Activated CD4-positive, alpha-beta T cell treated with anti-CD3 and anti-CD28 coated beads, Interleukin-2, amount 10 ng/mL, durations not matched to agents 7 days and 5 days (primary cell): Measurements from ENCODE around the gene POLDIP3. TPM values are rescaled to one million over a fixed set of nuclear protein-coding genes. Genes with fewer than 3 reads are reported as not detected.

Source experiments
- CTCF ChIA-PET: fragments of 350-600 bp; sonication (Branson Sonifier 250); formaldehyde crosslinking; loops from one replicate; lab custom pipeline; 2021; ENCODE audit warnings: antibody characterized with exemption; lab: Charles Lee
- POLR2A ChIA-PET: fragments of 350-600 bp; sonication (Branson Sonifier 250); formaldehyde crosslinking; loops from one replicate; lab custom pipeline; 2021; ENCODE audit warnings: antibody characterized with exemption; lab: Charles Lee
- DNase-seq: peaks from one replicate; pipeline ENCODE4 v3.0.0-alpha.2; 2020
- H3K27ac Mint-ChIP-seq: one replicate; pipeline ENCODE4 v1.8.0; 2021; ENCODE audit warnings: mild to moderate bottlenecking, moderate library complexity, mixed read lengths
- H3K27me3 Mint-ChIP-seq: one replicate; pipeline ENCODE4 v1.8.0; 2021; ENCODE audit warnings: mixed read lengths
- H3K36me3 Mint-ChIP-seq: one replicate; pipeline ENCODE4 v1.8.0; 2021; ENCODE audit warnings: low read depth, mixed read lengths
- H3K4me1 Mint-ChIP-seq: one replicate; pipeline ENCODE4 v1.8.0; 2021; ENCODE audit warnings: mixed read lengths
- H3K4me3 Mint-ChIP-seq: one replicate; pipeline ENCODE4 v1.8.0; 2021; ENCODE audit warnings: mild to moderate bottlenecking, moderate library complexity, mixed read lengths
- H3K9me3 Mint-ChIP-seq: one replicate; pipeline ENCODE4 v1.8.0; 2021; ENCODE audit warnings: mixed read lengths
- total RNA-seq, 2 experiments: library from RNA; stranded (reverse); gene quantifications; one replicate each; pipeline ENCODE4 v1.2.3, GENCODE V29; 2021

Gene POLDIP3
- 10 to 100 TPM; 83.4 to 97.7 TPM for total RNA-seq

- peaks cover 27% of the 10 kb centered on the region for H3K36me3 Mint-ChIP-seq
- DNase-seq: peak; percentile 99
- ChIA-PET POLR2A (interaction anchor here (0.7 to 2.0 kb wide), 5 partner anchors 8 to 573 kb away, joined by 3 to 8 read pairs (median 4); partner anchors contain the start of gene CYB5R3), CTCF (interaction anchor here (0.5 to 2.0 kb wide), 5 partner anchors 11 to 768 kb away, joined by 3 to 5 read pairs (median 3); no protein-coding TSS in a partner anchor)
- H3K4me3 Mint-ChIP-seq: peak within 1 kb of the TSS; percentile 98
- no peaks in the 10 kb centered on the region for H3K9me3 Mint-ChIP-seq
- H3K27me3 Mint-ChIP-seq: no peaks in the 10 kb centered on the region
- H3K4me1 Mint-ChIP-seq: peaks cover 56% of the 10 kb centered on the region
- peak within 1 kb of the TSS; percentile 99 for H3K27ac Mint-ChIP-seq
These were observed at the start of gene POLDIP3 for GRCh38 chr22:42614312-42615091. Gene POLDIP3 (minus strand): TSS chr22:42614883. CDS start chr22:42614857, 26 bp downstream.

- Mint-ChIP-seq H3K4me3 (peak overlapping the region; percentile 52), H3K9me3 (no peaks in the 10 kb centered on the region), H3K4me1 (no peaks in the 10 kb centered on the region), H3K27ac (no peak overlapping the region), H3K36me3 (no peaks in the 10 kb centered on the region), H3K27me3 (peaks cover 6% of the 10 kb centered on the region)
- ChIA-PET POLR2A (no interaction called here), CTCF (interaction anchor here (0.6 kb wide), 1 partner anchor 118 kb away, joined by 4 read pairs; no protein-coding TSS in a partner anchor)
- DNase-seq: peak; percentile 83
These were observed 47.5 kb upstream of the POLDIP3 start for GRCh38 chr22:42661985-42662831.

- H3K9me3 Mint-ChIP-seq: no peaks in the 10 kb centered on the region
- ChIA-PET CTCF (interaction anchor here (0.6 kb wide), 1 partner anchor 10 kb away, joined by 3 read pairs; no protein-coding TSS in a partner anchor), POLR2A (no interaction called here)
- H3K27me3 Mint-ChIP-seq: no peaks in the 10 kb centered on the region
- H3K4me3 Mint-ChIP-seq: no peak overlapping the region
- H3K36me3 Mint-ChIP-seq: no peaks in the 10 kb centered on the region
- no peak for DNase-seq
- H3K4me1 Mint-ChIP-seq: no peaks in the 10 kb centered on the region
- no peak overlapping the region for H3K27ac Mint-ChIP-seq
These were observed 41.9 kb upstream of the POLDIP3 start for GRCh38 chr22:42656578-42656977.

GRCh38 chr22:42655693-42656092, 41.0 kb upstream of the POLDIP3 start:
- H3K4me1 Mint-ChIP-seq: no peaks in the 10 kb centered on the region
- H3K27me3 Mint-ChIP-seq: no peaks in the 10 kb centered on the region
- DNase-seq: no peak
- no peaks in the 10 kb centered on the region for H3K9me3 Mint-ChIP-seq
- H3K27ac Mint-ChIP-seq: no peak overlapping the region
- CTCF ChIA-PET: interaction anchor here (0.6 kb wide), 1 partner anchor 9 kb away, joined by 3 read pairs; no protein-coding TSS in a partner anchor
- no peaks in the 10 kb centered on the region for H3K36me3 Mint-ChIP-seq
- no peak overlapping the region for H3K4me3 Mint-ChIP-seq
- POLR2A ChIA-PET: no interaction called here

- DNase-seq: no peak
- POLR2A ChIA-PET: no interaction called here
- H3K4me3 Mint-ChIP-seq: no peak overlapping the region
- H3K36me3 Mint-ChIP-seq: no peaks in the 10 kb centered on the region
- no peaks in the 10 kb centered on the region for H3K27me3 Mint-ChIP-seq
- CTCF ChIA-PET: interaction anchor here (1.1 to 2.2 kb wide), 4 partner anchors 9 to 165 kb away, joined by 3 to 7 read pairs (median 4); no protein-coding TSS in a partner anchor
- H3K27ac Mint-ChIP-seq: no peak overlapping the region
- peaks cover 2% of the 10 kb centered on the region for H3K4me1 Mint-ChIP-seq
- no peaks in the 10 kb centered on the region for H3K9me3 Mint-ChIP-seq
These were observed 39.9 kb upstream of the POLDIP3 start for GRCh38 chr22:42654436-42655073.

- Mint-ChIP-seq H3K27ac (no peak overlapping the region), H3K4me1 (peaks cover 2% of the 10 kb centered on the region), H3K27me3 (no peaks in the 10 kb centered on the region), H3K9me3 (no peaks in the 10 kb centered on the region), H3K4me3 (no peak overlapping the region), H3K36me3 (no peaks in the 10 kb centered on the region)
- CTCF ChIA-PET: interaction anchor here (1.1 to 2.2 kb wide), 4 partner anchors 9 to 166 kb away, joined by 3 to 7 read pairs (median 4); no protein-coding TSS in a partner anchor
- DNase-seq: no peak
- POLR2A ChIA-PET: no interaction called here
These were observed 39.3 kb upstream of the POLDIP3 start for GRCh38 chr22:42653999-42654398.

GRCh38 chr22:42651134-42651533, 36.5 kb upstream of the POLDIP3 start:
- no peaks in the 10 kb centered on the region for H3K27me3 Mint-ChIP-seq
- H3K36me3 Mint-ChIP-seq: peaks cover 2% of the 10 kb centered on the region
- ChIA-PET CTCF (no interaction called here), POLR2A (no interaction called here)
- DNase-seq: no peak
- no peak overlapping the region for H3K27ac Mint-ChIP-seq
- peaks cover 16% of the 10 kb centered on the region for H3K4me1 Mint-ChIP-seq
- no peak overlapping the region for H3K4me3 Mint-ChIP-seq
- H3K9me3 Mint-ChIP-seq: no peaks in the 10 kb centered on the region

- peak; percentile 76 for DNase-seq
- ChIA-PET POLR2A (interaction anchor here (1.0 kb wide), 1 partner anchor 34 kb away, joined by 8 read pairs; the partner anchor contains the start of gene POLDIP3), CTCF (interaction anchor here (0.6 to 1.1 kb wide), 3 partner anchors 10 to 204 kb away, joined by 3 read pairs; no protein-coding TSS in a partner anchor)
- H3K4me1 Mint-ChIP-seq: peaks cover 20% of the 10 kb centered on the region
- H3K4me3 Mint-ChIP-seq: peak within 1 kb of the TSS; percentile 89
- H3K36me3 Mint-ChIP-seq: peaks cover 2% of the 10 kb centered on the region
- H3K9me3 Mint-ChIP-seq: no peaks in the 10 kb centered on the region
- H3K27ac Mint-ChIP-seq: peak within 1 kb of the TSS; percentile 98
- H3K27me3 Mint-ChIP-seq: no peaks in the 10 kb centered on the region
These were observed 34.8 kb upstream of the POLDIP3 start, which contains the start of gene CYB5R3 for GRCh38 chr22:42649246-42650099. Gene CYB5R3 (minus strand): TSS chr22:42649392. CDS start chr22:42649315, 77 bp downstream.

GRCh38 chr22:42648368-42649245, 33.9 kb upstream of the POLDIP3 start:
- Mint-ChIP-seq H3K4me1 (peaks cover 24% of the 10 kb centered on the region), H3K27ac (peak overlapping the region; percentile 98), H3K36me3 (peaks cover 2% of the 10 kb centered on the region), H3K9me3 (no peaks in the 10 kb centered on the region), H3K4me3 (peak overlapping the region; percentile 89), H3K27me3 (no peaks in the 10 kb centered on the region)
- ChIA-PET CTCF (no interaction called here), POLR2A (interaction anchor here (1.0 kb wide), 1 partner anchor 33 kb away, joined by 8 read pairs; the partner anchor contains the start of gene POLDIP3)
- DNase-seq: peak; percentile 60

- ChIA-PET CTCF (no interaction called here), POLR2A (no interaction called here)
- Mint-ChIP-seq H3K27me3 (no peaks in the 10 kb centered on the region), H3K4me1 (peaks cover 24% of the 10 kb centered on the region), H3K9me3 (no peaks in the 10 kb centered on the region), H3K27ac (peak overlapping the region; percentile 98), H3K36me3 (peaks cover 2% of the 10 kb centered on the region), H3K4me3 (peak overlapping the region; percentile 89)
- no peak for DNase-seq
These were observed 33.3 kb upstream of the POLDIP3 start for GRCh38 chr22:42648017-42648367.
